A673 (cell line): ENCODE data around the gene PCBP3. TPM values are rescaled to one million over a fixed set of nuclear protein-coding genes. Genes with fewer than 3 reads are reported as not detected.

Experiments
- BruUV-seq: library from RNA; stranded (reverse); fragments of 400-500 nt; replicated peaks from 2 replicates; lab custom pipeline; 2021; lab: Mats Ljungman, UMichigan
- CTCF ChIA-PET: fragments of 300-600 bp; sonication (Branson Sonifier 250); formaldehyde crosslinking; loops from one replicate; lab custom pipeline; 2022; ENCODE audit warnings: antibody characterized with exemption; lab: Charles Lee
- POLR2A ChIA-PET: fragments of 300-600 bp; sonication (Branson Sonifier 250); formaldehyde crosslinking; loops from one replicate; lab custom pipeline; 2022; ENCODE audit warnings: antibody characterized with exemption; ENCODE audit not compliant: low non-redundant PET; lab: Charles Lee
- DNase-seq: peaks from one replicate; pipeline ENCODE4 v3.0.0-alpha.2; 2015; ENCODE audit warnings: low spot score
- H3K27ac ChIP-seq: fragments of 200-600 bp; sonication (generic); 2 replicates; pipeline ENCODE4 v1.5.1; 2016; ENCODE audit warnings: mixed run types, low read depth, mild to moderate bottlenecking, mixed read lengths, antibody characterized with exemption, low read length; ENCODE audit not compliant: poor library complexity, severe bottlenecking
- H3K27me3 ChIP-seq: fragments of 200-600 bp; sonication (generic); replicated peaks from 2 replicates; pipeline ENCODE4 v1.6.1; 2017; ENCODE audit warnings: mixed run types, low read depth, mild to moderate bottlenecking, mixed read lengths, antibody characterized with exemption, low read length; ENCODE audit not compliant: insufficient read depth, poor library complexity
- H3K36me3 ChIP-seq: fragments of 200-600 bp; sonication (generic); 2 replicates; pipeline ENCODE4 v1.6.1; 2016; ENCODE audit warnings: mixed run types, mild to moderate bottlenecking, mixed read lengths, antibody characterized with exemption, low read length; ENCODE audit not compliant: insufficient read depth, poor library complexity, severe bottlenecking
- H3K4me1 ChIP-seq: fragments of 200-600 bp; sonication (generic); 2 replicates; pipeline ENCODE4 v1.6.1; 2017; ENCODE audit warnings: mixed run types, mild to moderate bottlenecking, mixed read lengths, antibody characterized with exemption, low read length; ENCODE audit not compliant: insufficient read depth, poor library complexity, severe bottlenecking
- H3K4me3 ChIP-seq: fragments of 200-600 bp; sonication (generic); 2 replicates; pipeline ENCODE4 v1.5.1; 2016; ENCODE audit warnings: low read depth, mixed run types, mild to moderate bottlenecking, mixed read lengths, low read length; ENCODE audit not compliant: poor library complexity, severe bottlenecking
- H3K9me3 ChIP-seq: fragments of 200-600 bp; sonication (generic); 2 replicates; pipeline ENCODE4 v1.6.1; 2016; ENCODE audit warnings: mixed run types, low read depth, mild to moderate bottlenecking, mixed read lengths, antibody characterized with exemption, low read length; ENCODE audit not compliant: poor library complexity, severe bottlenecking
- CTCF ChIP-seq: fragments of 300-800, 200-600 bp; sonication (generic); conservative IDR thresholded peaks from 2 replicates; pipeline ENCODE4 v1.5.1; 2017; ENCODE audit warnings: low read depth, mild to moderate bottlenecking, antibody characterized with exemption, low read length, moderate library complexity, mixed read lengths
- EZH2 ChIP-seq: fragments of 200-600 bp; sonication (generic); IDR thresholded peaks from 2 replicates; pipeline ENCODE4 v1.6.1; 2017; ENCODE audit warnings: borderline replicate concordance, low read depth, mild to moderate bottlenecking, mixed read lengths, antibody characterized with exemption, low read length; ENCODE audit not compliant: poor library complexity, severe bottlenecking
- intact Hi-C: fragments of 100-400 bp; cut with micrococcal nuclease; formaldehyde crosslinking; loops from one replicate; pipeline ENCODE4 v1.10.0; 2022; ENCODE audit not compliant: unreplicated experiment
- total RNA-seq: library from RNA; stranded (reverse); gene quantifications from 2 replicates; pipeline ENCODE4 v1.2.3, GENCODE V29; 2021

The PCBP3 gene
- total RNA-seq, 1 experiment from 2014 or later = 25.6 TPM

DNA sequence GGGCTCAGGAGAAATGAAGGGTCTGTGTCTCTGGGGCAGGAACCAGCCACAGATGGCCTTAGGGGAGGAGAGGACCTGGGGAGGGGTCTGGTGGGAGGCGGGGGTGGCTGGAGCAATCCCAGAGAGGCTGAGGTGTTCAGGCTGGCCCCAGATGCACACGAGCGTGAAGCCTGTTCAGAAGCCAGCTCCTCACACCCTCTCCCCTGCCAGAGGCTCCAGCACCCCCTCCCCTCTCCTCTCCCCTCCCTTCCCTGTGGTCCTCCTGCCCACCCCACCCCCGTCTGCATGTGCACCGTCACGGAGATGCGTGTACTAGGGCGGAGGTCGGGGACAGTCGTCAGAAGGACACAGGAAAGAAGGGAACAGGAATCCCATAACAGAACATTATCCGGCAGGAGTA lies 223.0 kb downstream of the PCBP3 start:
- H3K9me3 ChIP-seq = no peaks in the 10 kb centered on the region
- no peaks in the 10 kb centered on the region for H3K27me3 ChIP-seq
- ChIA-PET POLR2A (no interaction called here), CTCF (no interaction called here)
- no peak for DNase-seq
- TF ChIP-seq EZH2 (no peak), CTCF (no peak)
- no peaks in the 10 kb centered on the region for H3K36me3 ChIP-seq
- intact Hi-C loops = no loop called here
- H3K4me1 ChIP-seq = no peaks in the 10 kb centered on the region
- BruUV-seq = no TSS peak
- no peak overlapping the region for H3K27ac ChIP-seq
- H3K4me3 ChIP-seq = no peak overlapping the region

- H3K4me3 ChIP-seq = no peak overlapping the region
- no peaks in the 10 kb centered on the region for H3K9me3 ChIP-seq
- POLR2A ChIA-PET = no interaction called here
- no TSS peak for BruUV-seq
- CTCF ChIA-PET = no interaction called here
- no peaks in the 10 kb centered on the region for H3K27me3 ChIP-seq
- no peak for DNase-seq
- intact Hi-C loops = no loop called here
- H3K36me3 ChIP-seq = no peaks in the 10 kb centered on the region
- H3K27ac ChIP-seq = no peak overlapping the region
- H3K4me1 ChIP-seq = no peaks in the 10 kb centered on the region
- TF ChIP-seq CTCF (no peak), EZH2 (no peak)
These were observed 223.6 kb downstream of the PCBP3 start for GRCh38 chr21:45867041-45867666.

GRCh38 chr21:45867671-45868081 lies 224.2 kb downstream of the PCBP3 start:
- Histone ChIP-seq H3K4me3 (no peak overlapping the region), H3K9me3 (no peaks in the 10 kb centered on the region), H3K36me3 (no peaks in the 10 kb centered on the region), H3K4me1 (no peaks in the 10 kb centered on the region), H3K27ac (no peak overlapping the region), H3K27me3 (no peaks in the 10 kb centered on the region)
- intact Hi-C loops = no loop called here
- TF ChIP-seq CTCF (no peak), EZH2 (no peak)
- ChIA-PET CTCF (no interaction called here), POLR2A (no interaction called here)
- DNase-seq = no peak
- no TSS peak for BruUV-seq
